Left lung (tissue), 10 donors: ENCODE measurements around the gene ADAMTS6. TPM values are rescaled to one million over a fixed set of nuclear protein-coding genes. Genes with fewer than 3 reads are reported as not detected.
"Not testable (repeated sequence)": the region's sequence is repeated elsewhere in the genome, so short reads cannot be mapped to it uniquely, and the experiment has no call there.

ENCODE experiments used
- ATAC-seq: fragments of 200-7000 bp; cut with Tn5 transposase; one replicate; pipeline ENCODE4 v1.9.1; 2020; ENCODE audit warnings: moderate library complexity
- DNase-seq, 4 donors: peaks; one replicate each; pipeline ENCODE4 v3.0.0-alpha.2; 2013 to 2020
- H3K27ac ChIP-seq, 2 donors: fragments of 200-600 bp; sonication (generic) in 1 of 2; one replicate each; pipeline versions ENCODE4 v1.5.0 to v1.8.0; 2020 to 2021
- H3K27me3 ChIP-seq, 2 donors: fragments of 200-600 bp; sonication (generic) in 1 of 2; one replicate each; pipeline versions ENCODE4 v1.5.0 to v1.8.0; 2020 to 2021
- H3K36me3 ChIP-seq, 2 donors: fragments of 200-600 bp; sonication (generic) in 1 of 2; one replicate each; pipeline versions ENCODE4 v1.5.0 to v1.8.0; 2020 to 2021
- H3K4me1 ChIP-seq, 2 donors: fragments of 200-600 bp; one replicate each; pipeline ENCODE4 v1.8.0; 2021
- H3K4me3 ChIP-seq, 2 donors: fragments of 200-600 bp; sonication (generic) in 1 of 2; one replicate each; pipeline versions ENCODE4 v1.5.0 to v1.8.0; 2020 to 2021; ENCODE audit warnings: mild to moderate bottlenecking in 1 of 2
- H3K9me3 ChIP-seq, 2 donors: fragments of 200-600 bp; sonication (generic) in 1 of 2; one replicate each; pipeline versions ENCODE4 v1.5.0 to v1.8.0; 2020 to 2021
- intact Hi-C, 2 donors: fragments of 100-400 bp; cut with DNase I; formaldehyde crosslinking; loops; one replicate each; pipeline versions ENCODE4 v1.11.2 to v1.14.2; 2022
- polyA plus RNA-seq, 6 donors: library from polyadenylated mRNA; unstranded; fragments of 120-200 nt; gene quantifications; one replicate each; pipeline ENCODE4 v1.2.1, GENCODE V29; 2013; ENCODE audit not compliant: insufficient read length in 6 of 6
- total RNA-seq, 2 donors: library from RNA; stranded (reverse); fragmentation: NEBNext Ultra II Directional; extraction: Animal tissue kit (Norgen Biotek cat#: 25700); gene quantifications; one replicate each; pipeline ENCODE4 v1.2.1, GENCODE V29; 2021
- TF ChIP-seq, protein P1 (sequence below), 2 donors: fragments of 200-600 bp; sonication (generic) in 1 of 2; IDR thresholded peaks; one replicate each; pipeline versions ENCODE4 v1.5.0 to v1.8.0; 2021; ENCODE audit warnings: antibody characterized with exemption in 2 of 2
- donor health status: DM: no; HTN: yes; CAD: no.
- donor health status: DM: no; HTN: no; CAD: no.

The ADAMTS6 gene
- total and polyA plus RNA-seq, 8 donors: 5.8 to 27.2 (median 11.2) TPM

DNA sequence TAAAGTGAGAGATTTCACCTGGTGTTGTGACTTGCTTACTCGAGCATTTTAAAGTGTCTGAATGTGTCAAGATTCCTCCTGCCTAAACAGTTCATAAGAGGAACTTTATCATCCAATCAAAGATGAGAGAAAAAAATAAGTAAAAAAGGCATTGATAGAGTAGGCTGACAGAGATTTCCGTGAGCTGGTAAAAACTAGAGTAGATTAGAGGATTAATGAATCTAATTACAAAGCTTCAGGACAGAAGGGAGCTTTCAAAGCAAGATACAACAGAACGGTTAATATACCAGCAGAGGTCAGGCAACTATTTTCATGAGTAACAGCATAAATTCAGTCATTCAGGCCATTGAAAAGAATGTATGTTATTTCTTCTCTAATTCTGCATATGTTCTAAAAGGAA, 91.5 kb downstream of the ADAMTS6 start:
- H3K4me1 ChIP-seq: no peaks in the 10 kb centered on the region
- H3K27me3 ChIP-seq: no peaks in the 10 kb centered on the region
- no peak for DNase-seq
- TF ChIP-seq, protein P1, sequence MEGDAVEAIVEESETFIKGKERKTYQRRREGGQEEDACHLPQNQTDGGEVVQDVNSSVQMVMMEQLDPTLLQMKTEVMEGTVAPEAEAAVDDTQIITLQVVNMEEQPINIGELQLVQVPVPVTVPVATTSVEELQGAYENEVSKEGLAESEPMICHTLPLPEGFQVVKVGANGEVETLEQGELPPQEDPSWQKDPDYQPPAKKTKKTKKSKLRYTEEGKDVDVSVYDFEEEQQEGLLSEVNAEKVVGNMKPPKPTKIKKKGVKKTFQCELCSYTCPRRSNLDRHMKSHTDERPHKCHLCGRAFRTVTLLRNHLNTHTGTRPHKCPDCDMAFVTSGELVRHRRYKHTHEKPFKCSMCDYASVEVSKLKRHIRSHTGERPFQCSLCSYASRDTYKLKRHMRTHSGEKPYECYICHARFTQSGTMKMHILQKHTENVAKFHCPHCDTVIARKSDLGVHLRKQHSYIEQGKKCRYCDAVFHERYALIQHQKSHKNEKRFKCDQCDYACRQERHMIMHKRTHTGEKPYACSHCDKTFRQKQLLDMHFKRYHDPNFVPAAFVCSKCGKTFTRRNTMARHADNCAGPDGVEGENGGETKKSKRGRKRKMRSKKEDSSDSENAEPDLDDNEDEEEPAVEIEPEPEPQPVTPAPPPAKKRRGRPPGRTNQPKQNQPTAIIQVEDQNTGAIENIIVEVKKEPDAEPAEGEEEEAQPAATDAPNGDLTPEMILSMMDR (IDR thresholded peaks at IDR 0.05): no peak
- no peaks in the 10 kb centered on the region for H3K9me3 ChIP-seq
- no peak for ATAC-seq
- intact Hi-C loops: no loop called here
- no peaks in the 10 kb centered on the region for H3K36me3 ChIP-seq
- H3K4me3 ChIP-seq: no peak overlapping the region
- no peak overlapping the region for H3K27ac ChIP-seq

DNA sequence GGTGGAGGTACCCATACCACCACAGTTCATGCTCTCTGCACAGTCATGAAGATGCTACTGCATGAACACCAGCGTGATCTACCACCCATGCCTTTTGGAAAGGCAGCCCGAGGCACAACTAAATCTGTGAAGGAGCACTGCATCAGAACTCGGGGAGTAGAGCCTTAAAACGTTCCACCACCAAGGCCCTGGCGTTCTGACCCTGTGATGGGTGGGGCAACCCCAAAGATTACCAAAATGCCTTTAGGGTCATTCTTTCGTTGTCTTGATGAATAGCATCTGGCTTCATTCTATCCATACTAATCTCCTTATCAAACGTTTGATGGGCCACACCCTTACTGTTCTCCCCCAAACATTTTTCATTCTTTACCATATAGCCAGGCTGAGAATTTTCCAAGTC, 97.9 kb downstream of the ADAMTS6 start:
- Histone ChIP-seq H3K27me3 (no peaks in the 10 kb centered on the region), H3K4me3 (no peak overlapping the region), H3K9me3 (no peaks in the 10 kb centered on the region), H3K4me1 (no peaks in the 10 kb centered on the region), H3K27ac (no peak overlapping the region), H3K36me3 (no peaks in the 10 kb centered on the region)
- TF ChIP-seq, protein P1 (IDR thresholded peaks at IDR 0.05): no peak
- DNase-seq (no peak), ATAC-seq (no peak)
- intact Hi-C loops: no loop called here

DNA sequence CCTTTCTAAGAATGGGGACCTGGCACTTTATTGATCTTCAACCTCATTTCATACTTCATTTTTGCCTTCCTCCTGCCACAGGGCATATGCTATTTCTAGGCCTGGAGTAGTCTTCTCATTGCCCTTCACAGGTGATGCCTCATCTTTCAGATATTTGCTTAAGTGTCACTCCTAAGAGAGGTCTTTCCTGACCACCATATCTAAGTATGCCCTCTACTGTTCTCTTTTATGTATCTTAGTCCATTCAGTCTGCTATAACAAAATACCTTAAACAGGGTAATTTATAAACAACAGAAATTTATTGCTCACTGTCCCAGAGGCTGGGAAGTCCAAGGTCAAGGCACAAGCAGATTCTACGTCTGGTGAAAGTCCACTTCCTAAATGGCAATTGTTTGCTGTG, 99.1 kb downstream of the ADAMTS6 start:
- Histone ChIP-seq H3K9me3 (no peaks in the 10 kb centered on the region), H3K36me3 (no peaks in the 10 kb centered on the region), H3K4me1 (no peaks in the 10 kb centered on the region), H3K4me3 (no peak overlapping the region), H3K27ac (no peak overlapping the region), H3K27me3 (no peaks in the 10 kb centered on the region)
- intact Hi-C loops: no loop called here
- ATAC-seq: no peak
- no peak for DNase-seq
- TF ChIP-seq, protein P1 (IDR thresholded peaks at IDR 0.05): no peak

DNA sequence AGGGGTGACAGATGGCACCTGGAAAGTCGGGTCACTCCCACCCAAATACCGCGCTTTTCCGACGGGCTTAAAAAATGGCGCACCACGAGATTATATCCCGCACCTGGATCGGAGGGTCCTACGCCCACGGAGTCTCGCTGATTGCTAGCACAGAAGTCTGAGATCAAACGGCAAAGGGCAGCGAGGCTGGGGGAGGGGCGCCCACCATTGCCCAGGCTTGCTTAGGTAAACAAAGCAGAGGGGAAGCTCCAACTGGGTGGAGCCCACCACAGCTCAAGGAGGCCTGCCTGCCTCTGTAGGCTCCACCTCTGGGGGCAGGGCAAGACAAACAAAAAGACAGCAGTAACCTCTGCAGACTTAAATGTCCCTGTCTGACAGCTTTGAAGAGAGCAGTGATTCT, 111.2 kb downstream of the ADAMTS6 start:
- H3K27me3 ChIP-seq, ATAC-seq, intact Hi-C loops, DNase-seq, H3K9me3 ChIP-seq, H3K4me3 ChIP-seq, H3K27ac ChIP-seq, H3K4me1 ChIP-seq, H3K36me3 ChIP-seq: not testable (repeated sequence)

DNA sequence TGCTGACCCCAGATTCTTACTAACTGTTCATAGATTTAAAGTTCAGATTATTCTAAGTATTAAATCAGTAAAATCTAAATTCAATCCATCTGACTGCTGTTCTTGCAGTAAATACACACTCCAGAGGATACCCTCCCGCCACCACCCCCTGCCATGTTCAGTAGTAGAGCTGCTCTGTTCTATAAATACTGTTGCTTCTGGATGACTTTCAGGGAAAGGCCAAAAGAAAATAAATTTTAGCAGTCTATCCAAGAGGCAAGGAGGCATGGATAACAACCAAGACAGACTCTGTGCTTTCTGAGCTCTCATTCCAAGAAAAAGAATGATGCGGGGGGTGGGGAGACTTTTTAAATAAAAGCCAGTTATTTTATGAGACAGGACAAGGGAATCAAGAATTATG, 115.1 kb downstream of the ADAMTS6 start:
- H3K36me3 ChIP-seq: no peaks in the 10 kb centered on the region
- H3K27ac ChIP-seq: no peak overlapping the region
- intact Hi-C loops: no loop called here
- H3K9me3 ChIP-seq: no peaks in the 10 kb centered on the region
- no peaks in the 10 kb centered on the region for H3K4me1 ChIP-seq
- H3K27me3 ChIP-seq: no peaks in the 10 kb centered on the region
- no peak for DNase-seq
- ATAC-seq: no peak
- H3K4me3 ChIP-seq: no peak overlapping the region
- TF ChIP-seq, protein P1 (IDR thresholded peaks at IDR 0.05): no peak

DNA sequence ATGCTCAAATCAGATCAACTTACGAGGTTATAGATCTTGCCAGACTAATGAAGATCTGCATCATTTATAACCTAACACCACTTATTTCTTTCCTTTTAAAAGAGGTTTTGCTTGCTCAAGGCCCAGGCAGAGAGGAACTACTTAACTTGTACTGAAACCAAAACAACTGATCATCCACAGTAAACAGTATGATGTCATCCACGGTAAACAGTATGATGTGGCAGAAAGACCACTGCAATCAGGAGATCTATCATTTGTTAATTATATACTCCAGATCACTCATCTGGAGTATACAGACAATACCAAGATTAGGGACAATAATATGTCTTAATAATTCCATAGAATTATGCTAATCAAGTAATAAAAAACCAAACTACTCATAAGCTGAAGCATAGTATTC, 116.8 kb downstream of the ADAMTS6 start:
- Histone ChIP-seq H3K4me1 (no peaks in the 10 kb centered on the region), H3K27ac (no peak overlapping the region), H3K36me3 (no peaks in the 10 kb centered on the region), H3K27me3 (no peaks in the 10 kb centered on the region), H3K4me3 (no peak overlapping the region), H3K9me3 (no peaks in the 10 kb centered on the region)
- no peak for ATAC-seq
- intact Hi-C loops: no loop called here
- TF ChIP-seq, protein P1 (IDR thresholded peaks at IDR 0.05): no peak
- DNase-seq: peak in 1 of 4 donors; percentile 15
